ENCODE measurements around the gene PRDM16. TPM values are rescaled to one million over a fixed set of nuclear protein-coding genes. Genes with fewer than 3 reads are reported as not detected.
A peak's percentile ranks its signal among the peaks of the same experiment; 100 is the strongest.

Gene PRDM16
- total and polyA plus RNA-seq, 2 experiments from 2014 or later = 0.14 to 0.16 TPM

- Mint-ChIP-seq H3K4me3 (no peak overlapping the region), H3K9me3 (no peaks in the 10 kb centered on the region; the same call in 2 of the 3 replicates), H3K27ac (no peak overlapping the region), H3K4me1 (peaks cover 13% of the 10 kb centered on the region; the same call in 2 of the 3 replicates), H3K27me3 (ENCODE audit: insufficient read depth, low read depth, poor library complexity) (peaks cover 8% of the 10 kb centered on the region), H3K36me3 (ENCODE audit: low read depth) (no peaks in the 10 kb centered on the region)
- no peaks in the 10 kb centered on the region for H3K79me2 ChIP-seq (replicated peaks; ENCODE audit: insufficient read depth)
- H3K9me2 ChIP-seq (ENCODE audit: insufficient read depth) = no peaks in the 10 kb centered on the region
- DNase-seq (ENCODE audit: low spot score) (no peak), ATAC-seq (no peak)
- no peaks in the 10 kb centered on the region for H3K36me3 ChIP-seq (ENCODE audit: insufficient read depth)
- no peak overlapping the region for H3K4me3 ChIP-seq
- no peaks in the 10 kb centered on the region for H3K27me3 ChIP-seq (ENCODE audit: insufficient read depth)
- no peaks in the 10 kb centered on the region for H4K20me1 ChIP-seq (replicated peaks; ENCODE audit: insufficient read depth)
- TF ChIP-seq CREB1 (CRISPR knock-in tag; IDR thresholded peaks at IDR 0.05; ENCODE audit: low read depth) (no peak), ZNF114 (CRISPR knock-in tag; IDR thresholded peaks at IDR 0.05) (no peak), EZH2phosphoT487 (IDR thresholded peaks at IDR 0.05; ENCODE audit: unreplicated experiment) (no peak), ZNF331 (CRISPR knock-in tag; IDR thresholded peaks at IDR 0.05; ENCODE audit: low read depth) (no peak), NANOG (IDR thresholded peaks at IDR 0.05; ENCODE audit: borderline replicate concordance) (no peak)
- TF ChIP-seq, protein P1, sequence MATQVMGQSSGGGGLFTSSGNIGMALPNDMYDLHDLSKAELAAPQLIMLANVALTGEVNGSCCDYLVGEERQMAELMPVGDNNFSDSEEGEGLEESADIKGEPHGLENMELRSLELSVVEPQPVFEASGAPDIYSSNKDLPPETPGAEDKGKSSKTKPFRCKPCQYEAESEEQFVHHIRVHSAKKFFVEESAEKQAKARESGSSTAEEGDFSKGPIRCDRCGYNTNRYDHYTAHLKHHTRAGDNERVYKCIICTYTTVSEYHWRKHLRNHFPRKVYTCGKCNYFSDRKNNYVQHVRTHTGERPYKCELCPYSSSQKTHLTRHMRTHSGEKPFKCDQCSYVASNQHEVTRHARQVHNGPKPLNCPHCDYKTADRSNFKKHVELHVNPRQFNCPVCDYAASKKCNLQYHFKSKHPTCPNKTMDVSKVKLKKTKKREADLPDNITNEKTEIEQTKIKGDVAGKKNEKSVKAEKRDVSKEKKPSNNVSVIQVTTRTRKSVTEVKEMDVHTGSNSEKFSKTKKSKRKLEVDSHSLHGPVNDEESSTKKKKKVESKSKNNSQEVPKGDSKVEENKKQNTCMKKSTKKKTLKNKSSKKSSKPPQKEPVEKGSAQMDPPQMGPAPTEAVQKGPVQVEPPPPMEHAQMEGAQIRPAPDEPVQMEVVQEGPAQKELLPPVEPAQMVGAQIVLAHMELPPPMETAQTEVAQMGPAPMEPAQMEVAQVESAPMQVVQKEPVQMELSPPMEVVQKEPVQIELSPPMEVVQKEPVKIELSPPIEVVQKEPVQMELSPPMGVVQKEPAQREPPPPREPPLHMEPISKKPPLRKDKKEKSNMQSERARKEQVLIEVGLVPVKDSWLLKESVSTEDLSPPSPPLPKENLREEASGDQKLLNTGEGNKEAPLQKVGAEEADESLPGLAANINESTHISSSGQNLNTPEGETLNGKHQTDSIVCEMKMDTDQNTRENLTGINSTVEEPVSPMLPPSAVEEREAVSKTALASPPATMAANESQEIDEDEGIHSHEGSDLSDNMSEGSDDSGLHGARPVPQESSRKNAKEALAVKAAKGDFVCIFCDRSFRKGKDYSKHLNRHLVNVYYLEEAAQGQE (IDR thresholded peaks at IDR 0.05; ENCODE audit: unreplicated experiment) = no peak
- no peak overlapping the region for H3K4me2 ChIP-seq
- H2AFZ ChIP-seq = no peak overlapping the region
- no peak overlapping the region for H3K27ac ChIP-seq (ENCODE audit: low read depth)
- H3K4me1 ChIP-seq (ENCODE audit: insufficient read depth) = no peaks in the 10 kb centered on the region
- H3F3A ChIP-seq (replicated peaks; ENCODE audit: low read depth) = no peaks in the 10 kb centered on the region; the same call in 1 of the 2 replicates
These were observed 48.9 kb downstream of the PRDM16 start for GRCh38 chr1:3117879-3118278.

DNA sequence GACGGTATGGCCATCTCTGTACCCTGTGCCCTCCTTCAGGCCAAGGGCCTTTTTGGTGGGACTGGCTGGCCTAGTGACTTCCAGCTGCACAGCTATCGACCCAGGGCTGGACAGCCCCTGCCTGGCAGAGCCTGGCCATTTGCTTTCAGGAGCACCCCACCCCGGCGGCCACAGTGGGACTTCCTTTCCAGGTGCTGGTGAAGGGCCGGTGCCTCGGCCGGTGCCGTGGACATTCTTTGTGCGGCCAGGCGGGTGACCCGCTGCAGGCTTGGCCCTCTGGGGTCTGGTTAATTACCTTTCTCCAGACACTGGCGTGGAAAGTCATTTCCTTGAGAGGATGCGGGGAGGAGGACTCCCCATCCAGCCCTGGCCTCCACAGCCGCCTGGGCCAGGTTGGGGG is 50.1 kb downstream of the PRDM16 start:
- no peaks in the 10 kb centered on the region for H3K79me2 ChIP-seq (replicated peaks; ENCODE audit: insufficient read depth)
- H3K4me3 Mint-ChIP-seq = no peak overlapping the region
- TF ChIP-seq ZNF331 (CRISPR knock-in tag; IDR thresholded peaks at IDR 0.05; ENCODE audit: low read depth) (no peak), POLR2AphosphoS5 (IDR thresholded peaks at IDR 0.05; ENCODE audit: low read depth) (no peak), STAT1 (IDR thresholded peaks at IDR 0.05; ENCODE audit: unreplicated experiment) (no peak), EZH2 (IDR thresholded peaks at IDR 0.05; ENCODE audit: low read depth, unreplicated experiment) (no peak), CREB1 (CRISPR knock-in tag; IDR thresholded peaks at IDR 0.05; ENCODE audit: low read depth) (no peak), NANOG (IDR thresholded peaks at IDR 0.05; ENCODE audit: borderline replicate concordance) (no peak), EZH2phosphoT487 (IDR thresholded peaks at IDR 0.05; ENCODE audit: unreplicated experiment) (no peak), ZNF114 (CRISPR knock-in tag; IDR thresholded peaks at IDR 0.05) (no peak), JUNB (IDR thresholded peaks at IDR 0.05; ENCODE audit: unreplicated experiment) (no peak)
- TF ChIP-seq, protein P1 (IDR thresholded peaks at IDR 0.05; ENCODE audit: unreplicated experiment) = no peak
- TF ChIP-seq, protein P2, sequence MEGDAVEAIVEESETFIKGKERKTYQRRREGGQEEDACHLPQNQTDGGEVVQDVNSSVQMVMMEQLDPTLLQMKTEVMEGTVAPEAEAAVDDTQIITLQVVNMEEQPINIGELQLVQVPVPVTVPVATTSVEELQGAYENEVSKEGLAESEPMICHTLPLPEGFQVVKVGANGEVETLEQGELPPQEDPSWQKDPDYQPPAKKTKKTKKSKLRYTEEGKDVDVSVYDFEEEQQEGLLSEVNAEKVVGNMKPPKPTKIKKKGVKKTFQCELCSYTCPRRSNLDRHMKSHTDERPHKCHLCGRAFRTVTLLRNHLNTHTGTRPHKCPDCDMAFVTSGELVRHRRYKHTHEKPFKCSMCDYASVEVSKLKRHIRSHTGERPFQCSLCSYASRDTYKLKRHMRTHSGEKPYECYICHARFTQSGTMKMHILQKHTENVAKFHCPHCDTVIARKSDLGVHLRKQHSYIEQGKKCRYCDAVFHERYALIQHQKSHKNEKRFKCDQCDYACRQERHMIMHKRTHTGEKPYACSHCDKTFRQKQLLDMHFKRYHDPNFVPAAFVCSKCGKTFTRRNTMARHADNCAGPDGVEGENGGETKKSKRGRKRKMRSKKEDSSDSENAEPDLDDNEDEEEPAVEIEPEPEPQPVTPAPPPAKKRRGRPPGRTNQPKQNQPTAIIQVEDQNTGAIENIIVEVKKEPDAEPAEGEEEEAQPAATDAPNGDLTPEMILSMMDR (conservative IDR thresholded peaks at IDR 0.05; ENCODE audit: low read depth in 2 of 2) = no peak
- TF ChIP-seq, protein P3, sequence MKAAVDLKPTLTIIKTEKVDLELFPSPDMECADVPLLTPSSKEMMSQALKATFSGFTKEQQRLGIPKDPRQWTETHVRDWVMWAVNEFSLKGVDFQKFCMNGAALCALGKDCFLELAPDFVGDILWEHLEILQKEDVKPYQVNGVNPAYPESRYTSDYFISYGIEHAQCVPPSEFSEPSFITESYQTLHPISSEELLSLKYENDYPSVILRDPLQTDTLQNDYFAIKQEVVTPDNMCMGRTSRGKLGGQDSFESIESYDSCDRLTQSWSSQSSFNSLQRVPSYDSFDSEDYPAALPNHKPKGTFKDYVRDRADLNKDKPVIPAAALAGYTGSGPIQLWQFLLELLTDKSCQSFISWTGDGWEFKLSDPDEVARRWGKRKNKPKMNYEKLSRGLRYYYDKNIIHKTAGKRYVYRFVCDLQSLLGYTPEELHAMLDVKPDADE (IDR thresholded peaks at IDR 0.05) = no peak

More for the DNA sequence above, 50.1 kb downstream of the PRDM16 start:
- Mint-ChIP-seq H3K9me3 (no peaks in the 10 kb centered on the region; the same call in 2 of the 3 replicates), H3K27me3 (ENCODE audit: insufficient read depth, low read depth, poor library complexity) (peaks cover 7% of the 10 kb centered on the region), H3K4me1 (peaks cover 13% of the 10 kb centered on the region; the same call in 2 of the 3 replicates), H3K36me3 (ENCODE audit: low read depth) (no peaks in the 10 kb centered on the region), H3K27ac (peak overlapping the region; percentile 47; the same call in 1 of the 2 replicates)
- H3K4me2 ChIP-seq = no peak overlapping the region
- no peaks in the 10 kb centered on the region for H3K4me1 ChIP-seq (ENCODE audit: insufficient read depth)
- H3F3A ChIP-seq (replicated peaks; ENCODE audit: low read depth) = no peaks in the 10 kb centered on the region; the same call in 1 of the 2 replicates
- no peaks in the 10 kb centered on the region for H4K20me1 ChIP-seq (replicated peaks; ENCODE audit: insufficient read depth)
- H3K9me2 ChIP-seq (ENCODE audit: insufficient read depth) = no peaks in the 10 kb centered on the region
- H3K27me3 ChIP-seq (ENCODE audit: insufficient read depth) = no peaks in the 10 kb centered on the region
- no peak overlapping the region for H2AFZ ChIP-seq
- DNase-seq (ENCODE audit: low spot score) (no peak), ATAC-seq (no peak)
- no peak overlapping the region for H3K4me3 ChIP-seq
- no peaks in the 10 kb centered on the region for H3K36me3 ChIP-seq (ENCODE audit: insufficient read depth)
- no peak overlapping the region for H3K27ac ChIP-seq (ENCODE audit: low read depth)

Measured in GM23338 (cell line).